DOHH2 (cell line): ENCODE measurements around the gene KRTAP10-2.

Experiments
- H3F3A ChIP-seq: fragments of 200-600 bp; sonication (generic), shearing (Covaris generic); 2 replicates; pipeline ENCODE4 v1.6.0; 2016; ENCODE audit warnings: antibody characterized with exemption, mild to moderate bottlenecking; ENCODE audit not compliant: control insufficient read depth, insufficient read depth
- H3K27ac ChIP-seq: fragments of 200-600 bp; sonication (generic); 2 replicates; pipeline ENCODE4 v1.5.1; 2014; ENCODE audit warnings: low read depth, mild to moderate bottlenecking, low read length, moderate library complexity
- H3K27me3 ChIP-seq: fragments of 200-600 bp; sonication (generic); 2 replicates; pipeline ENCODE4 v1.6.1; 2014; ENCODE audit warnings: mild to moderate bottlenecking, low read length, mixed read lengths; ENCODE audit not compliant: control insufficient read depth
- H3K36me3 ChIP-seq: fragments of 200-600 bp; sonication (generic); 2 replicates; pipeline ENCODE4 v1.6.1; 2014; ENCODE audit warnings: mild to moderate bottlenecking, low read length, moderate library complexity, mixed read lengths; ENCODE audit not compliant: control insufficient read depth
- H3K4me1 ChIP-seq: fragments of 200-600 bp; sonication (generic); 2 replicates; pipeline ENCODE4 v1.6.1; 2014; ENCODE audit warnings: mild to moderate bottlenecking, low read length, mixed read lengths; ENCODE audit not compliant: control insufficient read depth
- H3K4me2 ChIP-seq: fragments of 200-600 bp; sonication (generic); 2 replicates; pipeline ENCODE4 v1.6.0; 2014; ENCODE audit warnings: mild to moderate bottlenecking, low read length, moderate library complexity
- H3K4me3 ChIP-seq: fragments of 200-600 bp; sonication (generic); 2 replicates; pipeline ENCODE4 v1.5.1; 2014; ENCODE audit warnings: mild to moderate bottlenecking, low read length, mixed read lengths
- H3K79me2 ChIP-seq: fragments of 200-600 bp; sonication (generic); 2 replicates; pipeline ENCODE4 v1.6.1; 2014; ENCODE audit warnings: mild to moderate bottlenecking, low read length, mixed read lengths; ENCODE audit not compliant: control insufficient read depth
- H3K9me2 ChIP-seq: fragments of 200-600 bp; sonication (generic); replicated peaks from 2 replicates; pipeline ENCODE4 v1.6.1; 2014; ENCODE audit warnings: mild to moderate bottlenecking, low read length, mixed read lengths; ENCODE audit not compliant: control insufficient read depth
- H3K9me3 ChIP-seq: fragments of 200-600 bp; sonication (generic); 2 replicates; pipeline ENCODE4 v1.6.1; 2014; ENCODE audit warnings: antibody characterized with exemption, low read length, mixed read lengths; ENCODE audit not compliant: control insufficient read depth, insufficient read depth
- H4K20me1 ChIP-seq: fragments of 200-600 bp; sonication (generic); 2 replicates; pipeline ENCODE4 v1.6.0; 2014; ENCODE audit warnings: low read depth, mild to moderate bottlenecking, antibody characterized with exemption, low read length, moderate library complexity; ENCODE audit not compliant: control insufficient read depth, insufficient read depth
- CTCF ChIP-seq: fragments of 200-600 bp; sonication (generic); IDR thresholded peaks from one replicate; pipeline ENCODE4 v1.5.1; 2014; ENCODE audit warnings: antibody characterized with exemption, mild to moderate bottlenecking, low read depth, low read length; ENCODE audit not compliant: poor library complexity, severe bottlenecking
- EZH2phosphoT487 ChIP-seq: fragments of 200-600 bp; sonication (generic); IDR thresholded peaks from 2 replicates; pipeline ENCODE4 v1.6.1; 2017; ENCODE audit warnings: borderline replicate concordance, mild to moderate bottlenecking, antibody characterized with exemption, low read length, moderate library complexity, mixed read lengths

Gene KRTAP10-2

GRCh38 chr21:44598061-44598460 lies 46.8 kb upstream of the KRTAP10-2 start:
- Histone ChIP-seq H3K4me1 (no peaks in the 10 kb centered on the region), H3K27me3 (0 out of 2 replicates have a peak, but pooled peaks cover 3% of the 10 kb centered on the region)
- TF ChIP-seq EZH2phosphoT487 (no peak), CTCF (no peak)

GRCh38 chr21:44596068-44596725 lies 44.9 kb upstream of the KRTAP10-2 start:
- Histone ChIP-seq H3K79me2 (no peaks in the 10 kb centered on the region), H3K4me3 (no peak overlapping the region), H3F3A (no peaks in the 10 kb centered on the region), H3K27ac (no peak overlapping the region), H3K4me1 (no peaks in the 10 kb centered on the region), H3K4me2 (no peak overlapping the region), H3K9me2 (no peaks in the 10 kb centered on the region), H3K27me3 (0 out of 2 replicates have a peak, but pooled peaks cover 3% of the 10 kb centered on the region), H3K36me3 (no peaks in the 10 kb centered on the region), H4K20me1 (no peaks in the 10 kb centered on the region), H3K9me3 (no peaks in the 10 kb centered on the region)
- TF ChIP-seq CTCF, result no peak
- no peak for TF ChIP-seq EZH2phosphoT487

More at GRCh38 chr21:44598061-44598460, 46.8 kb upstream of the KRTAP10-2 start:
- H3K9me3 ChIP-seq, result no peaks in the 10 kb centered on the region
- no peaks in the 10 kb centered on the region for H3K9me2 ChIP-seq
- no peaks in the 10 kb centered on the region for H4K20me1 ChIP-seq
- no peak overlapping the region for H3K4me2 ChIP-seq
- H3K4me3 ChIP-seq, result no peak overlapping the region
- no peaks in the 10 kb centered on the region for H3K36me3 ChIP-seq
- no peaks in the 10 kb centered on the region for H3F3A ChIP-seq
- H3K79me2 ChIP-seq, result no peaks in the 10 kb centered on the region
- no peak overlapping the region for H3K27ac ChIP-seq

GRCh38 chr21:44595524-44595923 lies 44.2 kb upstream of the KRTAP10-2 start:
- no peaks in the 10 kb centered on the region for H3K36me3 ChIP-seq
- H3K27me3 ChIP-seq, result 0 out of 2 replicates have a peak, but pooled peaks cover 3% of the 10 kb centered on the region
- H3K79me2 ChIP-seq, result no peaks in the 10 kb centered on the region
- no peak overlapping the region for H3K27ac ChIP-seq
- no peaks in the 10 kb centered on the region for H3K9me3 ChIP-seq
- H3K4me1 ChIP-seq, result no peaks in the 10 kb centered on the region
- no peaks in the 10 kb centered on the region for H3K9me2 ChIP-seq
- TF ChIP-seq CTCF (no peak), EZH2phosphoT487 (no peak)
- no peaks in the 10 kb centered on the region for H3F3A ChIP-seq
- no peak overlapping the region for H3K4me2 ChIP-seq
- no peaks in the 10 kb centered on the region for H4K20me1 ChIP-seq
- no peak overlapping the region for H3K4me3 ChIP-seq
